ENCODE data around the gene RFC1. TPM values are rescaled to one million over a fixed set of nuclear protein-coding genes. Genes with fewer than 3 reads are reported as not detected.

Gene RFC1, protein sequence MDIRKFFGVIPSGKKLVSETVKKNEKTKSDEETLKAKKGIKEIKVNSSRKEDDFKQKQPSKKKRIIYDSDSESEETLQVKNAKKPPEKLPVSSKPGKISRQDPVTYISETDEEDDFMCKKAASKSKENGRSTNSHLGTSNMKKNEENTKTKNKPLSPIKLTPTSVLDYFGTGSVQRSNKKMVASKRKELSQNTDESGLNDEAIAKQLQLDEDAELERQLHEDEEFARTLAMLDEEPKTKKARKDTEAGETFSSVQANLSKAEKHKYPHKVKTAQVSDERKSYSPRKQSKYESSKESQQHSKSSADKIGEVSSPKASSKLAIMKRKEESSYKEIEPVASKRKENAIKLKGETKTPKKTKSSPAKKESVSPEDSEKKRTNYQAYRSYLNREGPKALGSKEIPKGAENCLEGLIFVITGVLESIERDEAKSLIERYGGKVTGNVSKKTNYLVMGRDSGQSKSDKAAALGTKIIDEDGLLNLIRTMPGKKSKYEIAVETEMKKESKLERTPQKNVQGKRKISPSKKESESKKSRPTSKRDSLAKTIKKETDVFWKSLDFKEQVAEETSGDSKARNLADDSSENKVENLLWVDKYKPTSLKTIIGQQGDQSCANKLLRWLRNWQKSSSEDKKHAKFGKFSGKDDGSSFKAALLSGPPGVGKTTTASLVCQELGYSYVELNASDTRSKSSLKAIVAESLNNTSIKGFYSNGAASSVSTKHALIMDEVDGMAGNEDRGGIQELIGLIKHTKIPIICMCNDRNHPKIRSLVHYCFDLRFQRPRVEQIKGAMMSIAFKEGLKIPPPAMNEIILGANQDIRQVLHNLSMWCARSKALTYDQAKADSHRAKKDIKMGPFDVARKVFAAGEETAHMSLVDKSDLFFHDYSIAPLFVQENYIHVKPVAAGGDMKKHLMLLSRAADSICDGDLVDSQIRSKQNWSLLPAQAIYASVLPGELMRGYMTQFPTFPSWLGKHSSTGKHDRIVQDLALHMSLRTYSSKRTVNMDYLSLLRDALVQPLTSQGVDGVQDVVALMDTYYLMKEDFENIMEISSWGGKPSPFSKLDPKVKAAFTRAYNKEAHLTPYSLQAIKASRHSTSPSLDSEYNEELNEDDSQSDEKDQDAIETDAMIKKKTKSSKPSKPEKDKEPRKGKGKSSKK
- 31.3 and 35.9 TPM in 2 replicates for total RNA-seq

GRCh38 chr4:39365830-39366771 lies at the start of gene RFC1:
RFC1 (minus strand) TSS chr4:39366362; CDS start chr4:39366241, 121 bp downstream.

DNA sequence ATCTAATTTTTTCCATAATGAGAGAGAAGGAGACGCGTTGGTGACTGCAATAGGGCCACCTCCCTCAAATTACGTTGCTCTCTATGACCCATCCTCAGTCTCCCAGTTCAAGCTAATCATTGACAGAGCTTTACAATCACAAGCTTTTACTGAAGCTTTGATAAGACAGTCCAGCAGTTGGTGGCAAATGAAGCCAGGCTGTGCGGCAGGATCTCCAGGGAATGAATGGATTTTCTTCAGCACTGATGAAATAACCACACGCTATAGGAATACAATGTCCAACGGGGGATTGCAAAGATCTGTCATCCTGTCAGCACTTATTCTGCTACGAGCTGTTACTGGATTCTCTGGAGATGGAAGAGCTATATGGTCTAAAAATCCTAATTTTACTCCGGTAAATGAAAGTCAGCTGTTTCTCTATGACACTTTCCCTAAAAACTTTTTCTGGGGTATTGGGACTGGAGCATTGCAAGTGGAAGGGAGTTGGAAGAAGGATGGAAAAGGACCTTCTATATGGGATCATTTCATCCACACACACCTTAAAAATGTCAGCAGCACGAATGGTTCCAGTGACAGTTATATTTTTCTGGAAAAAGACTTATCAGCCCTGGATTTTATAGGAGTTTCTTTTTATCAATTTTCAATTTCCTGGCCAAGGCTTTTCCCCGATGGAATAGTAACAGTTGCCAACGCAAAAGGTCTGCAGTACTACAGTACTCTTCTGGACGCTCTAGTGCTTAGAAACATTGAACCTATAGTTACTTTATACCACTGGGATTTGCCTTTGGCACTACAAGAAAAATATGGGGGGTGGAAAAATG lies 40.8 kb upstream of the RFC1 start, which contains the start of gene KLB:
Gene KLB (plus strand): TSS at position 168 of the 821 bp plus-strand sequence. CDS start 20 bp downstream, at position 188.

Small RNAs within 50 kb of the gene (small RNA-seq; reads per million reads assigned to genes)
- gene MIR5591 = not detected
- not detected for gene RNU6-32P
- gene RNU6-887P = not detected

Other genes starting within 250 kb of the RFC1 start
- gene WDR19, start 183.8 kb downstream of the RFC1 start, total RNA-seq = 34.4 and 46.9 TPM in 2 replicates
- gene KLB, start 40.6 kb upstream of the RFC1 start, total RNA-seq = not detected in 2 replicates
- 1,470 and 1,613 TPM in 2 replicates for gene RPL9, start 92.6 kb upstream of the RFC1 start, total RNA-seq
- 4.5 and 5.1 TPM in 2 replicates for gene LIAS, start 92.7 kb upstream of the RFC1 start, total RNA-seq
- gene UGDH, start 161.1 kb upstream of the RFC1 start, total RNA-seq = 175 and 179 TPM in 2 replicates

Data from hair follicle dermal papilla cell (primary cell).